Fibroblast of peridontal ligament (primary cell): Measurements from ENCODE around the gene PTBP1.

Experiments
- DNase-seq: peaks from one replicate; pipeline ENCODE4 v3.0.0-alpha.2; 2010; ENCODE audit errors: extremely low read depth

The PTBP1 gene

GRCh38 chr19:796692-797527 is at the start of gene PTBP1:
PTBP1 (plus strand) TSS chr19:797452; CDS start chr19:797498, 46 bp downstream.
- DNase-seq, result peak; percentile 100

DNA sequence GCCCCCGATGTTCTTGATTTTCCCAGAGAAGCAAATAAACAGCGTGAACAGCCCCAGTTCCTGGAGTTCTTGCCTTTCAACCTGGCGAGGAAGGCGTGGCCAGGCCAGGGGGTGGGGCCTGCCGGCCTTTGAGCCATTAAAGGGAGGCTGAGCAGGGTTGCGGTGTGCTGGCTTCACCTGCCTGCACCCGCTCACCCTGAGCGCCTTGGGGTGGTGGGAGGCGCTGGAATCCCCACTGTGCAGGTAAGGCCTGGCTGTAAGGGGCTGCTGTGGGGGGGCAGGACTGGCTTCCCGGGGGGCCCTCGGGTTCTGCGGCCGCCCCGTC is 49.0 kb upstream of the PTBP1 start:
- DNase-seq, result no peak

- no peak for DNase-seq
These were observed 47.4 kb upstream of the PTBP1 start for GRCh38 chr19:749811-750210.

DNA sequence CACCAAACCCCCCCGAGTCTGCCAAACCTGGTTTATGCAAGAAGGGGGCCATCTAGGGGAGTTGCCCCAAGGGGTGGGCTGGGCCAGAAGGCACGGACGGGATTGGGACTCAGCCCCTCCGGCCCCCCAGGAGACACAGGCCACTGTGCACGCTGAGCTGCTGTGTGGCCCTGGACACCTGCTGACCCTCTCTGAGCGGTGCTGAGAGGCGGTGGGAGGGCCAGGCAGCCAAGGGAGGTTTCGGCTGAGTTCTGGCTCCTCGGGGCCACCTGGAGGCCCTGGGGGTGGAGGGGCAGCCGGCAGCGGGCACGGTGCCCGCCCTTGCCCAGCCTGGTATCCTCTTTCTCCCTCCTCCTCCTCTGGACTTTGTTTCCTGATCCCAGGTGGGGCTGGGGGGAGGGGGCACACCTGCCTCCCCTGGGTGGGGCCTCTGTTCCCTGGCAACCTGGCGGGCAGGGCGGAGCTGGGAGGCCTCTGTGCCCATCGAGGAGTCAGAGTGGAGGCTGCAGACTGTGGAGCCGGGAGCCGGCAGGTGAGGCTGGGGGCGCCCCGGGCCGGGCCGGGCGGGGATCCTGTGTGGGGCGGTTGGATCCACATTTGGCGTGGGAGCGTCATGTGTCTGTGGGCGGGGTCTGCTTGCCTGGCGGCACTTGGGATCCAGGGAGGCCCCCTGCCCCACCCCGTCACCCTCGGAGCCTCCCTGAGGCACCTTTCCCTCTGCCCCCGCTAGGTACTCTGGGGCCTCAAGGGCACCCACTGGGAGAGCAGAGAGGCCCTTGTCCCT is 46.4 kb upstream of the PTBP1 start, which contains the start of gene MISP:
MISP (plus strand) TSS at position 473 of the 784 bp plus-strand sequence. CDS start 5,835 bp downstream, outside the sequence.
- no peak for DNase-seq

GRCh38 chr19:751501-752341 is 45.5 kb upstream of the PTBP1 start:
- DNase-seq, result peak; percentile 79

GRCh38 chr19:752652-753517 is 44.4 kb upstream of the PTBP1 start:
- DNase-seq, result peak; percentile 98

DNA sequence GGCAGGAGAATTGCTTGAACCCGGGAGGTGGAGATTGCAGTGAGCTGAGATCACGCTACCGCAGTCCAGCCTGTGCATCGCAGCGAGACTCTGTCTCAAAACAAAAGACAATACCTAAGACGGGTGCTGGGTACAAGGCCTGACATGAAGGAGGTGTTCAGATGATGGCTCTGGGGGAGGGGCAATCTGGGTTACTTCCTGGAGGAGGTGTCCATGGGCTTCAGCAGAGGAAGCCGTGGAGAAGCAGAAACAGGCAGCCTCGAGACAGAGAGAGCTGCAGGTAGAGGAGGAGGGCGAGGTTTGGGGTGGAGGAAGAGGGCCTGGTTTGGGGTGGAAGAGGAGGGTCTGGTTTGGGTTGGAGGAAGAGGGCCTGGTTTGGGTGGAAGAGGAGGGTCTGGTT is 42.7 kb upstream of the PTBP1 start:
- no peak for DNase-seq

DNA sequence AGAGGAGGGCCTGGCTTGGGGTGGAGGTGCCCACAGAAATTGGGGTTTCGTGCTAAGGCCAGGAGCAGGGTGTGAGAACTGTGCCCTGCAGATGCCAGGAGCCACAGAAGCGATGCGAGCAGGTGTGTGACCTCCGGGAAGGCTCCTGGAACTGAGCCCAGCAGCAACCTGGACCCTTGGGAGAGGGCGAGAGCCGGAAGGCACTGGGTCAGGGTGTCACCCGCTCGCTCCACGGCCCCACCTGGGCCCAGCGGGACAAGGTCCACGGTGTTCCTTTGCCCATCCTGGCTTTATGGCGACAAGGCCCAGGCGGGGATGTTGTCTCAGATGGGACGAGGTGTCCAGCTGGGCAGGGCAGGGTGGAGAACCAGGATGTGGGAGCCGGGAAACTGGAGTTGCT is 42.2 kb upstream of the PTBP1 start:
- DNase-seq, result no peak

- DNase-seq, result peak; percentile 18
These were observed 41.0 kb upstream of the PTBP1 start for GRCh38 chr19:756236-756635.

DNA sequence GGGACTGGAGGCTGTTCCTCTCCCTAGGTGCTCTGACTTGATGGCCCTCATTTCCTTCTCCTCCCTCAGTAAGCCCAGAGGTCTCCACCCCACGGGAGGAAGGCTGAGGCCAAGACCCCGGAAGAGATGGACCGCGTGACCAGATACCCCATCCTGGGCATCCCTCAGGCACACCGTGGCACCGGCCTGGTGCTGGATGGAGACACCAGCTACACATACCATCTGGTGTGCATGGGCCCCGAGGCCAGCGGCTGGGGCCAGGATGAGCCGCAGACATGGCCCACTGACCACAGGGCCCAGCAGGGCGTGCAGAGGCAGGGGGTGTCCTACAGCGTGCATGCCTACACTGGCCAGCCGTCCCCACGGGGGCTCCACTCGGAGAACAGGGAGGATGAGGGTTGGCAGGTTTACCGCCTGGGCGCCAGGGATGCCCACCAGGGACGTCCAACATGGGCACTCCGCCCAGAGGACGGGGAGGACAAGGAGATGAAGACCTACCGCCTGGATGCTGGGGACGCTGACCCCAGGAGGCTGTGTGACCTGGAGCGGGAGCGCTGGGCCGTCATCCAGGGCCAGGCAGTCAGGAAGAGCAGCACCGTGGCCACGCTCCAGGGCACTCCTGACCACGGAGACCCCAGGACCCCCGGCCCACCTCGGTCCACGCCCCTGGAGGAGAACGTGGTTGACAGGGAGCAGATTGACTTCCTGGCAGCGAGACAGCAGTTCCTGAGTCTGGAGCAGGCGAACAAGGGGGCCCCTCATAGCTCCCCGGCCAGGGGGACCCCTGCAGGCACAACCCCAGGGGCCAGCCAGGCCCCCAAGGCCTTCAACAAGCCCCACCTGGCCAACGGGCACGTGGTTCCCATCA is 40.2 kb upstream of the PTBP1 start:
- DNase-seq, result no peak

- no peak for DNase-seq
These were observed 39.2 kb upstream of the PTBP1 start for GRCh38 chr19:757811-758668.

GRCh38 chr19:763181-763580 is 34.1 kb upstream of the PTBP1 start:
- no peak for DNase-seq

DNA sequence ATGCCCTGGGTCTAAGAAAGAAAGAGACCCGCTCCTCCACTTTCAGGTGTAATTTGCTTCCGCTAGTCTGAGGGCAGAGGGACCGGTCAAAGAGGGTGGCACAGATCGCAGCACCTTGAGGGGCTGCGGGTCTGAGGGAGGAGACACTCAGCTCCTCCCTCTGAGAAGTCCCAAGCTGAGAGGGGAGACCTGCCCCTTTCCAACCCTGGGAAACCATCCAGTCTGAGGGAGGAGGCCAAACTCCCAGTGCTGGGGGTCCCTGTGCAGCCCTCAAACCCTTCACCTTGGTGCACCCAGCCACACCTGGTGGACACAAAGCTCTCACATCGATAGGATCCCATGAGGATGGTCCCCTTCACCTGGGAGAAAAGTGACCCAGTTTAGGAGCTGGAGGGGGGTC is 33.4 kb upstream of the PTBP1 start:
- DNase-seq, result no peak

DNA sequence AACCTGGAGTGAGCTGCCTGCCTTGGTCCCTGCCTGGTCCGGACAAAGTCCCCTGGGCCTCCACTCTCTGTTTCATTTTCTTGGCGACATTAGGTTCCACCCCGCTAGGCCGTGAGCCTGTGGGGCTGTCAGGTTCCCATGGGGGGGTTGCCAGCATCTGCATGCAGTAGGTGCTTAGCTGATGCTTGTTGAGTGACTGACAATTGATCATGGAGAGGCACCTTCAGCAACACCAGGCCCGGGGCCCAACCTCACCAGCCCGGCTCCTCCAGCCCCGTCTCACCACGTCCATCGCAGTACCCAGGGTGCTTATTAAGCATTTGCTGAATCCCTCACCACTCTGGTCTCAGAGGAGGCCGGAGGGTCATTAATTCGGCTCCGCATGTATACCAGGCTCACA is 33.0 kb upstream of the PTBP1 start:
- DNase-seq, result no peak

- DNase-seq, result no peak
These were observed 32.0 kb upstream of the PTBP1 start for GRCh38 chr19:765179-765738.

DNA sequence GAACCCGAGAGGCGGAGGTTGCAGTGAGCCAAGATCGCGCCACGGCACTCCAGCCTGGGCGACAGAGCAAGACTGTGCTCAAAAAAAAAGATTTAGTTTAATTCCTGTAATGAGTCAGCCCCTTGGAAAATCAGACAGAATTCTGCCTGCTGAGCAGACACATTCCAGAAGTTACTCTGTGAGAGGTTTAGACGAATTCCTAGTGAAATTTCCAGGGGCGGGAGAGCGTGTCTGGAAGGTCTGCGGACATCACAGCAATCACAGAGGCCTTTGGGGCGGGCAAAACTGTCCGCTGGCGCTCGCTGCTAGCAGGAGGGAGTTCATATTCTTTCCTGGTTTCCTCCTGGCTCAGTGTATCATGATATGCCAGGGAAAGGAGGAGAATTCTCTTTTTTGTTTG is 28.8 kb upstream of the PTBP1 start:
- DNase-seq, result peak; percentile 94

- no peak for DNase-seq
These were observed 27.6 kb upstream of the PTBP1 start for GRCh38 chr19:769616-770015.

DNA sequence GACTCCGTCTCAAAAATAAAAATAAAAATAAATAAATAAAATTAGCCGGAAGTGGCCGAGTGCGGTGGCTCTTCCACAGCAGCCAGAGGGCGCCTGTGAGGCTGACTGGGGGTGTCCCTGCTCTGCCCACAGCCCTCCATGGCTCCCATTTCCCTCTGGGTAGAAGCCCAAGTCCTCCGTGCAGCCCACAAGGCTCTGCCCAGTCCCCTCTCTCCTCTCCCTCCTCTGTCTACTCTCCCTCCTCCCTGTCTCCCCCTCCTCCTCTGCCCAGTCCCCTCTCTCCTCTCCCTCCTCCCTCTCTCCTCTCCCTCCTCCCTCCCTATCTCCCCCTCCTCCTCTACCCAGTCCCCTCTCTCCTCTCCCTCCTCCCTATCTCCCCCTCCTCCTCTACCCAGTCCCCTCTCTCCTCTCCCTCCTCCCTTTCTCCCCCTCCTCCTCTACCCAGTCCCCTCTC is 25.9 kb upstream of the PTBP1 start:
- peak; percentile 41 for DNase-seq

- DNase-seq, result no peak
These were observed 25.2 kb upstream of the PTBP1 start for GRCh38 chr19:772063-772462.
